ENCODE results near the gene IRAK1.
"Not testable (repeated sequence)": the region's sequence is repeated elsewhere in the genome, so short reads cannot be mapped to it uniquely, and the experiment has no call there.

The IRAK1 gene

DNA sequence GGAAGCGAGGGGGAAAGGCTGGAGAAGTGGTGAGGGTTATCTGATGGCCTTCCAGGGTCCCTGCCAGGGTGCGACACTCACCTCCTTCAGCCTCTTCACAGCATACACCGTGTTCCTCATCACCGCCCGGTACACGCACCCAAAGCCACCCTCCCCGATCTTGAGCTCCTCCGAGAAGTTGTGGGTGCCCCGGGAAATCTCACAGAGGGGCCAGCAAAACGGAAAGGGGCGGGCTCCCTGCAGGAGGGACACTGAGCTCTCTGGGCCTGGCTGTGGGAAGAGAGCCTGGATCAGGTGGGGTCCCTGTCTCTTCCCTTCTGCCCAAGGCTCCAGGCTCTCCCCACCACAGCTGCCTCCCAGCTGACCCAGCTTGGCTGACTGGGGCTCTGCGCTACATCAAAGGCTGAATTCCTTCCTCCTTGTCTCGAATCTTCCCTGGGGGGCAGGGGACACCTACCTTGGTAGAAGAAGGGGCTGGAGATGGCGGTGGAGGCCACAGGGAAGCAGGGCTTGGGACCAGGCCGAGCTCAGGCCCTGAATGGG is 1.1 kb downstream of the IRAK1 start:
- DNase-seq: no peak

DNA sequence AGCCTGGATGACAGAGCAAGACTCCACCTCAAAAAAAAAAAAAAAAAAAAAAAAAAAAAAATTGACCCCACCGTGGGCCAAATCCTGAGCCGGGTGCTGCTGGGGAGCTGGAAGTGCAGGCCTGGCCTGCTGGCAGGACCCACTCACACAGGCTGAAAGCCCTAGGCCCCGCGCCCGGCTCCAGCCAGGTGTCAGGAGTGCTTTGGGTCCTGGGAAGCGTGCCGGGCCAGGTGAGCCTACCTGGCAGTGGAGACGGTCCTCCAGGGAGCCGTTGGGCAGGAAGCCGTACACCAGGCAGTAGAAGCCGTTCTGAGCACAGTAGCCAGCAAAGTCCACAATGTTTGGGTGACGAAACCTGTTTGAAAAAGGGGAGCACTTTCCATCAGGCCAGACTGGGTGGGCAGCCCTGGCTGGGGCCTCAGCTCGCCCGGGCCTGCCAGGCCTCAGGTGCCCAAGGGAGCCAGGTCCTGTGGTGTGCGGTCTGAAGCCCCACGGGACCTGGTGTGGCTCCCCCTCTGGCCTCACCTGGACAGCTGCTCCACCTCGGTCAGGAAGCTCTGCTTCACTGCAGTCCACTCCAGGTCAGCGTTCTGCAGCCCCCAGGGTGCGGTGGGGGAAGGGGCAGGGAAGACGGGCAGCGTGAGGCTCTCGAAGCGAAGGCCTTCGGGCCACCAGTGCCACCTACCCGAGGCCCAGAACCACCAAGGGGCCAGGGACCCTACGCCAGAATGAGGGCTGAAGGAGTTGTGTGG is 1.8 kb downstream of the IRAK1 start:
- DNase-seq: no peak

DNA sequence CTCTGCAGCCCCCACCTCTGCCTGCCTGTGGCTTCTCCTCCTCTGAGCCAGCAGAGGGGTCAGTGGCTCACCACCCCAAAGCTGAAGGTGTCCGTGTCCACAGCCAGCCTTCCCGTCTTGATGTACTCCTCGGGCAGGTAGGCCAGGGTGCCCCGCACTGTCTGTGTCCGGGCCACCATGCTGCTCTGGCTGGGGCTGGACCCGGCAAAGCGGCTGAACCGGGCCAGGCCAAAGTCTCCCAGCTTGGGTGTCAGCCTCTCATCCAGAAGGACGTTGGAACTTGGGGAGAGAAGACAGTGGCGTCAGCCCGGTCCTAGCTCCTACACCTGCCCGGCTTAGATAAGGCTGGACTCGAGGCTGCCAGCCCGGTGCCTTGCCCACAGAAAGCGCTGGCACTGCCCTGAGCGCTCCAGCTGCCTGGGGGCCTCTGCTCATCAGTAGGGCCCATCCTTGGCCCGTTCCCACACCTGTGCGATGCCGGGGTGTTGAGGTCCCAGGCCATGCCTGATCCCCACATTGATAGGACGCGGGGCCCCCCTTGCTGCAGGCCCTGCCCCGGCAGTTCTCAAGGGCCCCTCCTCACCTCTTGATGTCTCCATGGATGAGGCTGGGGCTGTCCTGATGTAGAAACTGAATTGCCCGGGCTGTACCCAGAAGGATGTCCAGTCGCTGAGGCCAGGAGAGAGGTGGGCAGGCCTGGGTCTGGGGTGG is 3.2 kb downstream of the IRAK1 start:
- DNase-seq: no peak

DNA sequence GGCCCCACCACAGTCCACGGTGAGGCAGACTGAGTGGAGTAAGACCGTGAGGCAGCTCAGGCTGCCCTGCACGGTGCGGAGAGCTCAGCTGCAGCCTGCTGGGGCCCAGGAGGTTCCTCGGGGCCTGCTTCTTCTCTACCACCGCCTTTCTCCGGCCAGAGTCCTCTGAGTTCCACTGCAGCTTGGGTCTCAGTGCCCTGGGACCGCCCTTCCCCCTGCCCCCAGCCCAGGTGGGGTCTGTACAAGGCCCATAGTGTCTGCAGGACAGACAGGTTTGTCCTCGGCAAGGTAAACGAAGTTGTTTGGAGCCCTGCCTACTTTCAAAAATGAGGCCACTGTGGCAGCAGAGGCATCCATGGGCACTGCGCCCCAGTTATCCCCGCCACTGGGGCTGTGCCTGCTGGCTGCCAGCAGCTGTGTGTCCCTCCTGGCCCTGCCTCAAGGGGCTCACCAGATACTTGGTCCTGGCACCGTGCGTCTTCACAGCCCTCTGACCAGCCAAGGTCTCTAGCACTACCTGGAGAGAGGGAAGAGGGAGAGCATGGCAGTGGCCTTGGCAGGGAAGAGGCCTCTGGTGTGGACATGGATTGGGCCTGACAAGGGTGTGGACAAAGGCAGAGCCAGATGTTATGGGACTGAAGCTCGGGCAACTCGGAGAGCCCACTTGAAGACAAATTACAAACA is 4.0 kb downstream of the IRAK1 start:
- DNase-seq: no peak

GRCh38 chrX:154014429-154015380 is 5.0 kb downstream of the IRAK1 start:
- DNase-seq: no peak

GRCh38 chrX:154013614-154014360 is 5.9 kb downstream of the IRAK1 start:
- DNase-seq: peak; percentile 18

DNA sequence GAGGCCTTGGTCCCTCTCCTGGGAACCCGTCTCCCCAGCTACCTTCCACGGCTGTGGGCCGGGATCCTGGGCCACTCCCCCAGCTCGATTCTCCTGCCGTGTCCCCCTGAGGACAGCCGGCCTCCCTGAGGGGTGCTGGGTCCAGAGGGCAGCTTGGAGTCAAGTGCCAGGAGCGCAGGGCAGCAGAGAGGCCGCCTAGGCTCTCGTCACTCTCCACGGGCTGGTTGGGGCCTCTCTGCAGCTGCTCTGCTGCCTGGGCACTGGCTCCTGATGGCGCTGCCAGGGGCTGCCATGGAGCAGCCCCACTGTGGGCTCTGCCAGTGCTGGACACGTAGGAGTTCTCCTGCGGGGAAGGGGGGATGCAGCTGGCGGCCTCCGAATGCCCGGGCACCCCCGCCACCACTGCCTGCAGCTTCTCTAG is 6.7 kb downstream of the IRAK1 start:
- DNase-seq: no peak

DNA sequence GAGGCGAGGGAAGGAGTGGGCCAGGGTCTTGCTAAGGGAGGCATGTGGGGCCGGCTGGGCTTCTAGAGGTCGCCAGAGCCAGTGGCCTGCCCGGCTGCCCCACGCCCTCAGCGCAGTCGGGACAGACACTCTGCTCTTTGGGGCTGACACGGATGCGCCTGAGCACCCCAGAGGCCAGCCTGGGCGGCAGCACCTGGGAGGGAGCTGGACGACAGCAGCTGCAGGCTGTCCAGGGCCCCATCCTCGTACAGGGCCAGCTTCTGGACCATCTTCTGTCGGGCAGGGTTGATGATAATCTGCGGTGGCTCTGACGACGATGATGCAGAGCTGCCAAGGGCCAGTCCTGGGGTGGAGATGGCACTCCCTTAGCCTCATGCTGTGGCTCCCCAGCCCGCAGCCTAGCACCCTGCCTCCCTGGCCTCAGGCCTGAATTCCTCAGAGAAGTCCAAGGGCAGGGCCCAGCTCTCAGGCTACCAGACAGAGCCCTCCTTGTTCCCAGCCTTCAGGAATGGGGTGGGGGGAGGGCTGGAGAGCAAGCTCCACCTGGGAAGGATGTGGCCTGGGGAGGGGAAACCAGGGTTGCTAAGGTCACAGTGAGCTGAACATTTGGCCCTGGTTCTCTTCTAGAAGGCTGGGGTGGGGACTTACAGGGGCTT is 7.2 kb downstream of the IRAK1 start:
- DNase-seq: no peak

- no peak for DNase-seq
These were observed 8.0 kb downstream of the IRAK1 start for GRCh38 chrX:154011376-154012335.

GRCh38 chrX:154010330-154011087 is 9.2 kb downstream of the IRAK1 start:
- DNase-seq: no peak

DNA sequence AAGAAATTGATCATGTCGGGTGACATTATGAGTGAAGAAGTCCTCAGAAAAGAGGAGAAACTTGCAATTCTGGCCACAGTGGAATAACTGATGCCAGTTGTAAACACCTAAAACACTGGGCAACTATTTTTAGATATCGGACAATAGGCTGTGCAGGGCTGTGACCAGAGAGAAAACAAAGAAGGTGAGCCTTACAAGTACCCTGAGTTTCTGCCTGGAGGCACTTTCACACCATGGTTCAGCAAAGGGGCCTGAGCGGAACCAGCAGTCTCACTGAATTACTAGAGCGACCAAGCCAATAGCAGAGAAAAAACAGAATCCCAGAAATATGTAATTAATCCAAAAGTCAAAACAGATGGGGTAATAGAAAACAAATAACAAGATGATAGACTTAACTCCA is 11.2 kb downstream of the IRAK1 start:
- no peak for DNase-seq

- no peak for DNase-seq
These were observed 12.8 kb downstream of the IRAK1 start for GRCh38 chrX:154006947-154007346.

- DNase-seq: no peak
These were observed 15.4 kb downstream of the IRAK1 start for GRCh38 chrX:154004315-154004714.

- peak; percentile 74 for DNase-seq
These were observed 17.4 kb downstream of the IRAK1 start for GRCh38 chrX:154002215-154002719.

DNA sequence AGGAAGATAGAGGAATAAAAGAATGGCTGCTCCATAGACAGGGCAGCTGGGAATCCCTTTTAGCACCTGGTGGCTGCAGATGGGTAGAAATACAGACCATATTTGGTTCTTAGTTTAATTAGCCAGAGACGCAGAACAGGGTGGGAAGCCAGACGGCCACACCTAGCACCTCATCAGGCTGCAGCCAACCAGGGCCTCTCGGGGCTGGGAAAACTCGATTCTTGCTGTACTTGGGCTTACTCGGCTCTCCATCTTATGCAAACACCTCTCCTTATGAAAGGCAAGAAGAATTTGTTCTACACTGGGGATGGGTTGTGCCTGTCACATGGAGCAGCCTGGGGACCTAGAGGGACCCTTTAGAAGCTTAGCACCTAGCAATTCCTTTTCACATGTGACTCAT is 19.7 kb downstream of the IRAK1 start:
- no peak for DNase-seq

GRCh38 chrX:153999359-154000037 is 20.2 kb downstream of the IRAK1 start:
- DNase-seq: no peak

GRCh38 chrX:153995504-153995903 is 24.2 kb downstream of the IRAK1 start:
- DNase-seq: no peak

DNA sequence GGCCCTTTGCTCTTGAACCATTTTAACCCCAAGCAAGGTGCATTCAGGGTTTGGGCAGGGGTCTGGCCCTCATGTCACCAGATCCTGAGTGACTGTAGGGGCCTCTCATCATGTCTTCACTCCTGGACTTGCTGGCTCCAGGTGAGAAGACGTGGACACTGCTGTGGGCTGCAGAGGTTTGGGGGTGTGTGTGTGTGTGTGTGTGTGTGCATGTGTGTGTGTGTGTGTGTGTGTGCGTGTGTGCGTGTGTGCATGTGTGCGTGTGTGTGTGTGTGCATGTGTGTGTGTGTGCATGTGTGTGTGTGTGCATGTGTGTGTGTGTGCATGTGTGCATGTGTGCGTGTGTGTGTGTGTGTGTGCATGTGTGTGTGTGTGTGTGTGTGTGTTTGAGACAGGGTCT is 25.3 kb downstream of the IRAK1 start:
- DNase-seq: not testable (repeated sequence)
